Glutamatergic neuron (in vitro differentiated cells): ENCODE results near the gene ZBTB5. TPM values are rescaled to one million over a fixed set of nuclear protein-coding genes. Genes with fewer than 3 reads are reported as not detected.
A peak's percentile ranks its signal among the peaks of the same experiment; 100 is the strongest.

ENCODE experiments used
- DNase-seq: peaks from one replicate; pipeline ENCODE4 v3.0.0; 2022
- H3K27ac Mint-ChIP-seq: one replicate; pipeline ENCODE4 v1.8.0; 2020; ENCODE audit warnings: mild to moderate bottlenecking, mixed read lengths, inconsistent platforms; ENCODE audit not compliant: unreplicated experiment
- H3K27me3 Mint-ChIP-seq: one replicate; pipeline ENCODE4 v1.8.0; 2020; ENCODE audit warnings: mild to moderate bottlenecking, moderate library complexity, mixed read lengths, inconsistent platforms; ENCODE audit not compliant: unreplicated experiment
- H3K36me3 Mint-ChIP-seq: one replicate; pipeline ENCODE4 v1.8.0; 2020; ENCODE audit warnings: mild to moderate bottlenecking, mixed read lengths, inconsistent platforms; ENCODE audit not compliant: unreplicated experiment
- H3K4me1 Mint-ChIP-seq: one replicate; pipeline ENCODE4 v1.8.0; 2020; ENCODE audit warnings: mild to moderate bottlenecking, low read depth, mixed read lengths, inconsistent platforms; ENCODE audit not compliant: unreplicated experiment
- H3K4me3 Mint-ChIP-seq: one replicate; pipeline ENCODE4 v1.8.0; 2020; ENCODE audit warnings: mild to moderate bottlenecking, mixed read lengths, inconsistent platforms; ENCODE audit not compliant: unreplicated experiment
- H3K9me3 Mint-ChIP-seq: one replicate; pipeline ENCODE4 v1.8.0; 2020; ENCODE audit warnings: mild to moderate bottlenecking, moderate library complexity, mixed read lengths, inconsistent platforms; ENCODE audit not compliant: unreplicated experiment
- total RNA-seq: library from RNA; stranded (reverse); fragmentation: NEBNext Ultra II Directional; extraction: Animal tissue kit (Norgen Biotek cat#: 25700); gene quantifications from one replicate; pipeline ENCODE4 v1.2.1, GENCODE V29; 2021; ENCODE audit not compliant: unreplicated experiment
- TF ChIP-seq, protein P1 (sequence below): fragments of 200-600 bp; sonication (generic); IDR thresholded peaks from one replicate; pipeline ENCODE4 v1.5.0; 2021; ENCODE audit not compliant: partially characterized antibody, unreplicated experiment

The ZBTB5 gene
- total RNA-seq, 1 donor from 2014 or later: 14.3 TPM

GRCh38 chr9:37453827-37454226, 11.4 kb downstream of the ZBTB5 start:
- peaks cover 2% of the 10 kb centered on the region for H3K27me3 Mint-ChIP-seq

GRCh38 chr9:37452611-37453010, 12.6 kb downstream of the ZBTB5 start:
- Mint-ChIP-seq H3K27me3 (peaks cover 2% of the 10 kb centered on the region), H3K27ac (no peak overlapping the region)

More at GRCh38 chr9:37453827-37454226, 11.4 kb downstream of the ZBTB5 start:
- Mint-ChIP-seq H3K27ac (no peak overlapping the region), H3K36me3 (no peaks in the 10 kb centered on the region), H3K4me3 (no peak overlapping the region), H3K4me1 (peaks cover 5% of the 10 kb centered on the region), H3K9me3 (peaks cover 1% of the 10 kb centered on the region)
- TF ChIP-seq, protein P1, sequence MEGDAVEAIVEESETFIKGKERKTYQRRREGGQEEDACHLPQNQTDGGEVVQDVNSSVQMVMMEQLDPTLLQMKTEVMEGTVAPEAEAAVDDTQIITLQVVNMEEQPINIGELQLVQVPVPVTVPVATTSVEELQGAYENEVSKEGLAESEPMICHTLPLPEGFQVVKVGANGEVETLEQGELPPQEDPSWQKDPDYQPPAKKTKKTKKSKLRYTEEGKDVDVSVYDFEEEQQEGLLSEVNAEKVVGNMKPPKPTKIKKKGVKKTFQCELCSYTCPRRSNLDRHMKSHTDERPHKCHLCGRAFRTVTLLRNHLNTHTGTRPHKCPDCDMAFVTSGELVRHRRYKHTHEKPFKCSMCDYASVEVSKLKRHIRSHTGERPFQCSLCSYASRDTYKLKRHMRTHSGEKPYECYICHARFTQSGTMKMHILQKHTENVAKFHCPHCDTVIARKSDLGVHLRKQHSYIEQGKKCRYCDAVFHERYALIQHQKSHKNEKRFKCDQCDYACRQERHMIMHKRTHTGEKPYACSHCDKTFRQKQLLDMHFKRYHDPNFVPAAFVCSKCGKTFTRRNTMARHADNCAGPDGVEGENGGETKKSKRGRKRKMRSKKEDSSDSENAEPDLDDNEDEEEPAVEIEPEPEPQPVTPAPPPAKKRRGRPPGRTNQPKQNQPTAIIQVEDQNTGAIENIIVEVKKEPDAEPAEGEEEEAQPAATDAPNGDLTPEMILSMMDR: no peak
- no peak for DNase-seq

GRCh38 chr9:37451628-37452027, 13.6 kb downstream of the ZBTB5 start:
- H3K27me3 Mint-ChIP-seq: peaks cover 2% of the 10 kb centered on the region
- H3K9me3 Mint-ChIP-seq: peaks cover 2% of the 10 kb centered on the region
- TF ChIP-seq, protein P1: no peak
- H3K4me3 Mint-ChIP-seq: no peak overlapping the region
- no peak overlapping the region for H3K27ac Mint-ChIP-seq
- no peak for DNase-seq
- H3K4me1 Mint-ChIP-seq: peaks cover 3% of the 10 kb centered on the region
- no peaks in the 10 kb centered on the region for H3K36me3 Mint-ChIP-seq

More at GRCh38 chr9:37452611-37453010, 12.6 kb downstream of the ZBTB5 start:
- no peak for DNase-seq
- TF ChIP-seq, protein P1: no peak
- Mint-ChIP-seq H3K9me3 (peaks cover 1% of the 10 kb centered on the region), H3K4me1 (peaks cover 3% of the 10 kb centered on the region), H3K4me3 (no peak overlapping the region), H3K36me3 (no peaks in the 10 kb centered on the region)

DNA sequence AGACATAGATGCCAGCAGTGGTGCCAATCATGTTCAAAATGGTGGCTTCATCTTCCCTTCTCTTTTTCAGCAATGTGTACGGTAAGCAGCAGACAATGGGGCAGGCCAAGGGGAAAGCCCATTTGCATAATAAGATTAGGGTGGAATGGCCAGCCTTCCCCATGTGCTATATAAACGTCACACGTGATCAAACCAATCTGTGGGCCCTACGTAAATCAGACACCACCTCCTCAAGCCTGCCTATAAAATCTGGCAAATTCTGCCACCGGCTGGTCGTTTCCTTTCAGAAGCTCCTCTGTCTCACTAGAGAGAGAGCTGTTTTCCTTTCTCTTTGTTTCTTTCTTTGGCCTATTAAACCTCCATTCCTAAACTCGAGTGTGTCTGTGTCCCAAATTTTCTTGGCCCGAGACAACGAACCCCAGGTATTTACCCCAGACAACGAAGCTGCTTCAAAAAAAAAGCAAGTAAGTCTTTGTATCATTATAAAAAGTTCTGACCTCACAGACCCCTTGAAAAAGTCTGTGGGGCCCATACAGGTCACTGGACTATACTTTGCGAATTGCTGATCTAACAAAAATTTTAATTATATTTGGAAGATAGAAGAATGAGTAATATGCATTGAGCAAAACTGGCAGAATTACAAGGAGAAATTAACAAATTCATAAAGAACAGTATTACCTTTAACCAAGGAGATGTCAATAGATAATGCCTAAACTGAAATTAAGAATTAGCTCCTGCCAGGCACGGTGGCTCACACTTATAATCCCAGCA, 15.2 kb downstream of the ZBTB5 start:
- Mint-ChIP-seq H3K4me3 (no peak overlapping the region), H3K27me3 (peaks cover 2% of the 10 kb centered on the region), H3K4me1 (peaks cover 5% of the 10 kb centered on the region), H3K9me3 (peaks cover 3% of the 10 kb centered on the region), H3K27ac (peak overlapping the region; percentile 85), H3K36me3 (no peaks in the 10 kb centered on the region)
- DNase-seq: no peak
- TF ChIP-seq, protein P1: no peak

DNA sequence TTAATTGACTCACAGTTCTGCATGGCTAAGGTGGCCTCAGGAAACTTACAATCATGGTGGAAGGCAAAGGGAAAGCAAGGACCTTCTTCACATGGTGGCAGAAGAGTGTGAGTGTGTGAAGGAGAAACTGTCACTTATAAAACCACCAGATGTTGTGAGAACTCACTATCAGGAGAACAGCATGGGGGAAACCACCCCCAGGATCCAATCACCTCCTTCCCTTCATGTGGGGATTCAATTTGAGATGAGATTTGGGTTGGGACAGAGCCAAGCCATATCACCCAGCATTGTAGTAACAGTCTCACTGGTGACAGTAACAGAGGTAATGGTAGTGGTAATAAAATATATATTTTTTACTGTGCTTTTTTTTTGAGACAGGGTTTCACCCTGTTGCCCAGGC, 18.1 kb downstream of the ZBTB5 start:
- H3K27me3 Mint-ChIP-seq: peaks cover 4% of the 10 kb centered on the region
- no peaks in the 10 kb centered on the region for H3K36me3 Mint-ChIP-seq
- peaks cover 3% of the 10 kb centered on the region for H3K9me3 Mint-ChIP-seq
- TF ChIP-seq, protein P1: no peak
- peaks cover 5% of the 10 kb centered on the region for H3K4me1 Mint-ChIP-seq
- no peak overlapping the region for H3K27ac Mint-ChIP-seq
- H3K4me3 Mint-ChIP-seq: no peak overlapping the region
- DNase-seq: no peak
